SK-N-SH treated with all-trans-retinoic acid at 6 μM for 48 hours (cell line): Measurements from ENCODE around the gene ELOVL2.

ENCODE experiments used
- ATAC-seq: fragments of 200-7000 bp; cut with Tn5 transposase; 3 replicates; pipeline ENCODE4 v1.9.1; 2020; ENCODE audit warnings: mild to moderate bottlenecking, moderate library complexity
- BACH2 ChIP-seq: fragments of 250-450 bp; sonication (Bioruptor Pico); IDR thresholded peaks from 2 replicates; pipeline ENCODE4 v1.9.0; 2021; ENCODE audit warnings: mild to moderate bottlenecking, borderline replicate concordance
- CREB5 ChIP-seq: fragments of 250-450 bp; sonication (Bioruptor Pico); IDR thresholded peaks from 2 replicates; pipeline ENCODE4 v1.5.1; 2020; ENCODE audit warnings: low read depth, mild to moderate bottlenecking, moderate library complexity
- CSDC2 ChIP-seq: fragments of 250-450 bp; sonication (Bioruptor Pico); IDR thresholded peaks from 2 replicates; pipeline ENCODE4 v1.5.0; 2020; ENCODE audit warnings: mild to moderate bottlenecking, moderate library complexity
- CSRNP3 ChIP-seq: fragments of 250-450 bp; sonication (Bioruptor Pico); IDR thresholded peaks from 2 replicates; pipeline ENCODE4 v1.5.1; 2021; ENCODE audit warnings: mild to moderate bottlenecking, moderate library complexity
- ESRRG ChIP-seq: fragments of 250-450 bp; sonication (Bioruptor Pico); IDR thresholded peaks from 2 replicates; pipeline ENCODE4 v1.6.1; 2021; ENCODE audit warnings: mild to moderate bottlenecking
- GLIS3 ChIP-seq: fragments of 250-450 bp; sonication (Bioruptor Pico); IDR thresholded peaks from 2 replicates; pipeline ENCODE4 v1.5.0; 2020; ENCODE audit warnings: mild to moderate bottlenecking, moderate library complexity
- ISL1 ChIP-seq: fragments of 250-450 bp; sonication (Bioruptor Pico); IDR thresholded peaks from 2 replicates; pipeline ENCODE4 v2.1.2; 2022; ENCODE audit warnings: mild to moderate bottlenecking, moderate library complexity
- OSR1 ChIP-seq: fragments of 250-450 bp; sonication (Bioruptor Pico); IDR thresholded peaks from 2 replicates; pipeline ENCODE4 v1.8.0; 2022; ENCODE audit warnings: moderate library complexity, mild to moderate bottlenecking, inconsistent platforms
- PATZ1 ChIP-seq: fragments of 250-450 bp; sonication (Bioruptor Pico); IDR thresholded peaks from 2 replicates; pipeline ENCODE4 v1.8.0; 2020; ENCODE audit warnings: mild to moderate bottlenecking, moderate library complexity, borderline replicate concordance
- POU6F1 ChIP-seq: fragments of 250-450 bp; sonication (Bioruptor Pico); IDR thresholded peaks from 2 replicates; pipeline ENCODE4 v1.8.0; 2021; ENCODE audit warnings: low read depth, mild to moderate bottlenecking, moderate library complexity, borderline replicate concordance
- PPARA ChIP-seq: fragments of 250-450 bp; sonication (Bioruptor Pico); IDR thresholded peaks from 2 replicates; pipeline ENCODE4 v1.5.0; 2020; ENCODE audit warnings: mild to moderate bottlenecking, borderline replicate concordance
- RARB ChIP-seq: fragments of 250-450 bp; sonication (Bioruptor Pico); IDR thresholded peaks from 2 replicates; pipeline ENCODE4 v1.8.0; 2021; ENCODE audit warnings: mild to moderate bottlenecking, moderate library complexity
- SNAI2 ChIP-seq: fragments of 250-450 bp; sonication (Bioruptor Pico); IDR thresholded peaks from 2 replicates; pipeline ENCODE4 v1.5.0; 2020; ENCODE audit warnings: mild to moderate bottlenecking, moderate library complexity
- TCF4 ChIP-seq: fragments of 250-450 bp; sonication (Bioruptor Pico); IDR thresholded peaks from 2 replicates; pipeline ENCODE4 v1.8.0; 2021; ENCODE audit warnings: mild to moderate bottlenecking, moderate library complexity, borderline replicate concordance
- TOX ChIP-seq: fragments of 250-450 bp; sonication (Bioruptor Pico); IDR thresholded peaks from 2 replicates; pipeline ENCODE4 v1.8.0; 2021; ENCODE audit warnings: mild to moderate bottlenecking, moderate library complexity, borderline replicate concordance
- TSHZ2 ChIP-seq: fragments of 250-450 bp; sonication (Bioruptor Pico); IDR thresholded peaks from 2 replicates; pipeline ENCODE4 v1.5.0; 2020; ENCODE audit warnings: mild to moderate bottlenecking, moderate library complexity
- ZC3H10 ChIP-seq: fragments of 250-450 bp; sonication (Bioruptor Pico); IDR thresholded peaks from 2 replicates; pipeline ENCODE4 v1.5.1; 2021; ENCODE audit warnings: mild to moderate bottlenecking, moderate library complexity
- ZFP3 ChIP-seq: fragments of 250-450 bp; sonication (Bioruptor Pico); IDR thresholded peaks from 2 replicates; pipeline ENCODE4 v1.5.0; 2020; ENCODE audit warnings: mild to moderate bottlenecking, moderate library complexity
- ZFP30 ChIP-seq: fragments of 450-650 bp; formaldehyde crosslinking; IDR thresholded peaks from 2 replicates; pipeline ENCODE4 v1.5.0; 2022; ENCODE audit warnings: mild to moderate bottlenecking, moderate library complexity
- ZNF565 ChIP-seq: fragments of 450-650 bp; formaldehyde crosslinking; conservative IDR thresholded peaks from 2 replicates; pipeline ENCODE4 v1.5.0; 2020; ENCODE audit warnings: low read depth, mild to moderate bottlenecking, moderate library complexity
- ZNF70 ChIP-seq: fragments of 450-650 bp; formaldehyde crosslinking; IDR thresholded peaks from 2 replicates; pipeline ENCODE4 v1.5.0; 2020; ENCODE audit warnings: mild to moderate bottlenecking, moderate library complexity
- ZNF8 ChIP-seq: fragments of 450-650 bp; formaldehyde crosslinking; IDR thresholded peaks from 2 replicates; pipeline ENCODE4 v1.5.0; 2020; ENCODE audit warnings: mild to moderate bottlenecking, moderate library complexity

The ELOVL2 gene

GRCh38 chr6:10979603-10980002, 64.5 kb downstream of the ELOVL2 start:
- TF ChIP-seq POU6F1 = no peak
- no peak for TF ChIP-seq CSDC2 (CRISPR knock-in tag)
- TF ChIP-seq ZNF8 = no peak
- TF ChIP-seq ZC3H10 (CRISPR knock-in tag) = no peak
- TF ChIP-seq TCF4 (CRISPR knock-in tag) = no peak
- TF ChIP-seq ISL1 (CRISPR knock-in tag) = no peak
- TF ChIP-seq ESRRG (CRISPR knock-in tag) = no peak
- TF ChIP-seq RARB (CRISPR knock-in tag) = no peak
- no peak for TF ChIP-seq PATZ1 (CRISPR knock-in tag)
- ATAC-seq = no peak

GRCh38 chr6:10977231-10977968, 66.7 kb downstream of the ELOVL2 start:
- ATAC-seq = no peak
- TF ChIP-seq ZNF70 (CRISPR knock-in tag) (no peak), OSR1 (CRISPR knock-in tag) (no peak), PATZ1 (CRISPR knock-in tag) (no peak), TSHZ2 (no peak), TOX (CRISPR knock-in tag) (no peak), ISL1 (CRISPR knock-in tag) (no peak), GLIS3 (CRISPR knock-in tag) (no peak), CREB5 (no peak), ZFP30 (CRISPR knock-in tag) (no peak), ESRRG (CRISPR knock-in tag) (no peak), PPARA (no peak), ZC3H10 (CRISPR knock-in tag) (no peak), ZFP3 (CRISPR knock-in tag) (no peak), RARB (CRISPR knock-in tag) (no peak), CSRNP3 (CRISPR knock-in tag) (no peak), ZNF565 (no peak), CSDC2 (CRISPR knock-in tag) (no peak), BACH2 (no peak), SNAI2 (CRISPR knock-in tag) (no peak)
